Measurements from ENCODE around the gene CCDC134.

CCDC134 gene

DNA sequence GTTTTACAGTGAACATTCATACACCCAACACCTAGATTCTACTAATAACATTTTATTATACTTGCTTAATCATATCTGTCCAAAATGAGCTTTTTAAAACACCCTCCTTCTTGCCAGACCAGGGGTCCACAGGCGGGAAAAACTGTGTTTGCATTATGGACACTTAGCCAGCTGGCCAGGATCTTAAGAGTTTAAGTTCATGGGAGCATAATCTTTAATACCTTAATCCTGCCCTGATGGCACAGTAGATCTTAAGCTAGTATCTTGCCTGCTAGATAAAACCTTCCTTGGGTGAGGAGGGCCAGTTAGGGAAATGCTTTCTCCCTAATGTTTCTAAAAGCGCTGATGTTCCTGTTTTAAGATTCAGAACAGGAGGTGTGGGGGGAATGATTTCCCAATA lies 13.1 kb upstream of the CCDC134 start:
- DNase-seq: no peak

- no peak for DNase-seq
Observed at GRCh38 chr22:41793871-41794270, 6.6 kb upstream of the CCDC134 start.

DNA sequence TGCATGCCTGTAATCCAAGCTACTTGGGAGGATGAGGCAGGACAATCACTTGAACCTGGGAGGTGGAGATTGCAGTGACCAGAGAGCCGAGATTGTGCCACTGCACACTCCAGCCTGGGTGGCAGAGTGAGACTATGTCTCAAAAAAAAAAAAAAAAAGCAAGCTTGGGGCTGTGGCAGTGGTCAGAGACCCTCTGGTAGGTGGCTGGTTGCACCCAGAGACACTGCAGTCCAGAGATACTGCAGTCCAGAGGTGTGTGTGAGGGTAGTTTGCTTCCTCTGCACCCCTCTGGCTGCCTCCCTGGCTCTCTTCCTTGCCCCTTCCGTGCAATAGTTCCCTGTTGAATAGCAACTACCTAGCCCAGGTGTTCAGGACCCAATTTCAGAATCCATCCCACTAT lies 1.7 kb upstream of the CCDC134 start:
- DNase-seq: no peak

- peak in 1 of 2 donors; percentile 40 for DNase-seq
Observed at GRCh38 chr22:41799486-41800347, 762 bp upstream of the CCDC134 start.

DNA sequence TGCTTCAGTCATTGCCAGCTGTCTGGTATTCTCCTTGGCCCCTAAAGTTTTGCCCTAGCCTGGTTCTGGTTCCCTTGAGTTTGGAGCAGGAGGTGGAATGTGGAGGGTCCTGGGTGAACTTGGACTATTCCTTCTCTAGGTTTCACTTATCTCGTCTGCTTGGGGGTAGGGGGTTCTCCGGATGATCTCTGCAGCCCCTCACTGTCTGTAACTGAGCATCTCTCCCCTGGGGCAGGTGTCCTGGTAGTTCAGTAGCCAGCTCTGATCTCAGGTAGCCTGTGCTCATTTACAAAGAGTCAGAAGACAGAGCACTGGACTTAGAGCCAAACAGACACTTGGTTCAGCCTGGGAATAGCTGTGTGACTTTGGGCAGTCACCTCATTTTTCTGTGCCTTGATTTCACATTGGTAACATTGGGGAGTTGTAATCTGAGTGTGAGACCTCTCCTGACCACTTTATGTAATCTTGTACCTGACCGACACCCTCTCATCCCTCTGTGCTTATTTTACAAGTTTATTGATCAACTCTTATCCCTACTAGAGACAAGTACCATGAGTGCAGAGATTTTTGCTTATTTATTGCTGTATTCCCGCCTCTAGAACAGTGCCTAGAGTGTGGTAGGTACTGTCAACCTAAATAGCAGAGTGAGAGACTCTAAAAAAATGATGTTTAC lies 804 bp downstream of the CCDC134 start:
- DNase-seq: no peak

DNA sequence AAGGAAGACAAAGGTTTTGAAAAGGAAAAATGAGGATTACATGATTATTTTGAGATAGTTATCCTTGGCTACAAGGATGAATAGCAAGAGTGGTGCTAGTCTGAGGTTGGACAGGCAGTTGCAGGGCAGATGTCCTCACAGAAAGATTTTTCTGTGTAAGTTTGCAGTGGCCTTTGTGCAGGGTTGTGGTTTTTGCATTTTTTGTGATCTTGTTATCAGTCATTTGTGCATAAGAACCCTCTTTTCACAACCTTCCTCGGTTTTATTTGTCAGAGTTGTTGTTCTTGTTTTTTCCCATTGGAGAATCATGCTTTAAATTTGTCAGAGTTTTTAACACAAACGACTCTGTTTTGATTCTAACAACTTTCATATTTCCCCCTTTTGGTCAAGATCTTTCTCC lies 1.4 kb downstream of the CCDC134 start:
- DNase-seq: no peak

DNA sequence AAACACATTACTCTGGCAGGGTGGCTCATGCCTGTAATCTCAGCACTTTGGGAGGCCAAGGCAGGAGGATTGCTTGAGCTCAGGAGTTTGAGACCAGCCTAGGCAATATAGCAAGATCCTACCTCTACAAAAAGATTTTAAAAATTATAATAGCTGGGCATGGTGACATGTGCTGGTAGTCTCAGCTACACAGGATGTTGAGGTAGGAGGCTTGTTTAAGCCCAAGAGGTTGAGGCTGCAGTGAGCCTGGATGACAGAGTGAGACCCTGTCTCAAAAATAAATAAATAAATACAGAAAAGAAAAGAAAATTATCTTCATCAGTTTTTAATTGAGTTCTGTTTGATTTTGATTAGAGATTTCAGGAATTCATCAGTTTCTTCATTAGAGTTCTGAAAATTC lies 5.2 kb downstream of the CCDC134 start:
- DNase-seq: no peak

- no peak for DNase-seq
Observed at GRCh38 chr22:41808400-41808799, 7.9 kb downstream of the CCDC134 start.

GRCh38 chr22:41810022-41810421 lies 9.5 kb downstream of the CCDC134 start:
- DNase-seq: no peak

DNA sequence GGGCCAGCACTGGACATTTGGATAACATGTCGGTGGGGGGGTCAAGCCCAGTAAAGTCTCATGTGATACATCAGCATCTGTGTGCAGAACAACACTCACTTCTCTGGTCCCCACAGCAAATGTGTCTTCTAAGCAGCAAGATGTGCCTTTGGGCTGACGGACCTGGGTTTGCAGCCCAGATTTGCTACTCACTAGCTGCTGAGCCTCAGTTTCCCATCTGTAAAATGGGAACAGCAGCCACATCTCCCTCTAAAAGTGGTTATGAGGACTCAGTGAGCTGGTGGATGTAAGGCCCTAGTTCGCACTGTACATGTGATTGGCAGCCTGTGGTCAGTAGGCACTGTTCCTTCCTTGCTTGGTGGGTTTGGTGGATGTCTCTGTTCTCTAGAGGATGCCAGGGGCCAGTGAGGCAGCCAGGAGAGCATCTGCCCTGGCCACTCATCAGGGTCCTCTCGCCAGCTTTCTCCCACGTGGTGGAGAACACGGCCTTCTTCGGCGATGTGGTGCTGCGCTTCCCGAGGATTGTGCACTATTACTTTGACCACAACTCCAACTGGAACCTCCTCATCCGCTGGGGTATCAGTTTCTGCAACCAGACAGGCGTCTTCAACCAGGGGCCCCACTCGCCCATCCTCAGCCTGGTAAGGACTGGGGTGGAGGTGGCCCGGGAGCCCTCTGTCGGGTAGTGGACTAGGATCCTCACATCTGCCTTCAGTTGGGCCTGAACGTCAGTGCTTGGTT lies 12.5 kb downstream of the CCDC134 start:
- DNase-seq: no peak

- DNase-seq: no peak
Observed at GRCh38 chr22:41813726-41814410, 13.4 kb downstream of the CCDC134 start.

DNA sequence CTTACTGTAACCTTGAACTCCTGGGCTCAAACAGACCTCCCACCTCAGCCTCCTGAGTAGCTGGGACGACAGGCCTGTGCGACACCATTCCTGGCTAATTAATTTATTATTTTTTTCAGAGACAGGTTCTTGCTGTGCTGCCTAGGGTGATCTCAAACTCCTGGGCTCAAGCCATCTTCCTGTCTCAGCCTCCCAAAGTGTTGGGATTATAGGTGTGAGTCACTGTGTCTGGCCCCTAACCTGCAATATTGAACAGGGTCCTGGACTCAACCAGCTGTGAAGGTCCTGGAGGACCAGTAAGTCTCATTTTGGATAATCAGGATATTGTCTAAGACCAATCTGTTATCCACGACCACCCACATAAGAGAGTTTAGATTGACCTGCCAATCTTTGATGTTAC lies 15.2 kb downstream of the CCDC134 start:
- DNase-seq: no peak

DNA sequence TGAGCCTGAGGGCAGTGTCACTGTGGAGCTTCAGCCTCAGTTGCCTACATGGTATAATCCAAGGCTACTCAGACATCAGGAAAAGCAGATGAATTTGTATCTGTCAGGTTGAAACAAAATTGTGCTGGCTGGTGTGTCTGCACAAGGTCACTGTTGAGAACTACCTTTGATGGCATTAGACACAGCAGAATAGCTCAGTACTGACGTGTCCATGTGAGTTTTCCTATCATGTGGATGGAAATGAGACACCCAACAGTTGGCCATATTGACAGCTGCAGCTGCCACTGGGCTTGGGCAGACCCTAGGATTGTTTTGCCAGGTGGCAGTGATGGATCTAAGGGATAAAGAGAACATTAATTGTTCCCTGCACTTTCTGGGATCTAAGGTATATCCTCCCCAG lies 15.8 kb downstream of the CCDC134 start:
- DNase-seq: no peak

GRCh38 chr22:41816871-41817270 lies 16.4 kb downstream of the CCDC134 start:
- DNase-seq: no peak

DNA sequence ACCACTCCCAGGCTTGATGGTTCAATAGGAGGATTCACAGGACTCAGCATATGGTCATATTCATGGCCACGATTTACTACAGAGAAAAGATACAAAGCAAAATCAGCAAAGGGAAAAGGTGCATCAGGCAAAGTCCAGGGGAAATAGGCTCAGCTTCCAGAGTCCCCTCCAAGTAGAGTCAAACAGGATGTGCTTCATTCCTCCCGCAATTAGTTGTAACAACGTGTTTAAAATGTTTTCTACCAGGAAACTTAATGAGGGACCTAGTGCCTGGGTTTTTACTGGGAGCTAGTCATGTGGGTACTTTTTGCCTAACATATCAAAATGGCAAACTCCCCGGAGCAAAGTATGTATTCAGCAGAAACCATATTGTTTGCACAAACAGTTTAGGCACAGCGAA lies 17.5 kb downstream of the CCDC134 start:
- DNase-seq: no peak

DNA sequence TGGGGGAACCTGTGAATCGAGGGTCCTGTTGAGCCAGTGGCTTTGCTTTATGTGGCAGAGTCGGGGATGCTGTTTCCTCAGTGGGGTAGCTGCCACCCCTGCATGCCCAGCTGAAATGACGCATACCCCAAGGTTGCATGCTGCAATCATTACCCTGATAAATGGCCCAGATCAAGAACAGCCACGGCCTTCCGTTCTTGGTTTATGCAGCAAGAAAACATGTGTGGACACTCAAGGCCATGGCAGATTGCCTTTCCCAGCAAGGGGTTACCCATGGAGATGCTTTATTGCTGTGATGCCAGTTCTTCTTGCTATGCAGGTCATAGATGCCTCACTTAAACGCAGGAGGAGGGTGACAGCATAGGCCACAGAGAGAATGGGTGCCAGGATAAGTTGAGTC lies 18.1 kb downstream of the CCDC134 start:
- no peak for DNase-seq

DNA sequence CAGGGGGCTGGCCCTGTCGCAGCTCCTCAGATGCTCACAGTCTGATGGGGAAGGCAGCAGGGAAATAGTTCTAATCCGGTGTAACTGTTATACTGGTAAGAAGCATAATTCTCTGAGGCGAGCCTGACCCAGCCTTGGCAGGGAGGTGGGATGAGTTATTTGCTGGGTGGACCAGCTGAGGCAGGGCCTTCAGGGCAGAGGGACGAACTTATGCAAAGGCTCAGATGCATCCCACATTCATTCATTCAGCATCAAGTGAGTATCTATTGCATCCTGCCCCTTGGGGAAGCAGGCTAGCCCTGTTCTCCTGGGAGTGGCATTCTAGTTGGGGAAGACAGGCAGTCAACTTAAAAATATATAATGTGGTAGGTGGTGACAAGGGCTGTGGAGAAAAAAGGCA lies 18.8 kb downstream of the CCDC134 start:
- DNase-seq: no peak

GRCh38 chr22:41820447-41820846 lies 20.0 kb downstream of the CCDC134 start:
- no peak for DNase-seq

DNA sequence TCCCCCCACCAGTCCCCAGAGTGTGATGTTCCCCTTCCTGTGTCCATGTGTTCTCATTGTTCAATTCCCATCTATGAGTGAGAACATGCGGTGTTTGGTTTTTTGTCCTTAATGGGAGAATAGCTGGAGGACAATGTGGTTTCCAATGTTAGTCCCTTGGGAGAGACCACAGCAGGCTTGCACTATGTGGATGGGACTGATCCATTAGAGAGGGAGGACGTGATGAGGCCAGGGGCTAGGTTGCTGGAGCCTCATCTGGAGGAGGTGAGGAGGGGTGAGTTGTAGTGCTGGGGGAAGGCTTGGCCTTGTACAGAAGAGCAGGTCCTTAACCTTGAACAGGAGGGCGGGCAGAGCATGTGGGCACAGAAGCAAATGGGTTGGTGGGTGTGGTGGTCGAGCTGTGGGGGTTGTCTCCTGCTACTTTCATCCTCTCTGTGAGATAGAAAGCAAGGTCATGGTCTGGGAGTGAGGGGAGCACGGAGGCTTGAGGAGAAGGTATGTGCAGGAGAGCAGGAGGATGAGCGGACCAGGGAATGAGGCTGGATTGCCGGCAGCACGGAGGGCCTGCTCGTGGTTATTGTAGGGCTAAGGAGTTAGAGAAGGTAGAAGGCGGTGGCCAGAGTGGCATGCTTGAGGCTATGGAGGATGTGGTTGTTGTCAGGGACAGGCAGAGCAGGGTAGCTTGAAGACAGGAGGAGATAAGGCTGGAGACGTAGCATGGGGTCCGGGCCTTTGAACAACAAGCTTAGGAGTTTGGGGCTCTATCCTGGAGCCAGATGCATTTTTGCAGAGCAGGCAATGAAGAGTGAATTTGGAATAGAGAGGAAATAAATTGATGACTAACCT lies 21.2 kb downstream of the CCDC134 start:
- no peak for DNase-seq

- DNase-seq: peak in 1 of 2 donors; percentile 36
Observed at GRCh38 chr22:41822317-41823057, 22.0 kb downstream of the CCDC134 start.

DNA sequence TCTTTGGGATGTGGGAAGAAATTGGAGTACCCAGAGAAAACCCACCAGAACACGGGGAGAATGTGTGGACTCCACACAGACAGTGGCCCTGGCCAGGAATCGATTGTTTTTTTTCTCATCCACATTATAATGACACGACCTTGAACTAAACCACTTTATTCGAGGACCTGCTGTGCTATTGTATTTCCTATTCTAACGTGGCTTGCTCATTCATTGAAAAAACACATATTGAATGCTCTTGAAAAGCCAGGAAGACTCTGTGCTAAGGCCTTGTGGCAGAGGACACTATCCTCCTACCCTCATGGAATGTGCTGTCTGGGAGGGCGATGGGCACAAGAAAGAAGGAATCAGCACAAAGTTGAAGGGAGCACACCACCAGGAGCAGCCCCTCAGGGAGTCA lies 23.3 kb downstream of the CCDC134 start:
- DNase-seq: no peak
